Liver (tissue), 9 donors: Measurements from ENCODE around the gene LENEP. TPM values are rescaled to one million over a fixed set of nuclear protein-coding genes. Genes with fewer than 3 reads are reported as not detected.

ENCODE experiments used
- DNase-seq: peaks from one replicate; pipeline ENCODE4 v3.0.0-alpha.2; 2017; ENCODE audit warnings: low spot score
- H3K27ac ChIP-seq, 2 donors: one replicate each; pipeline ENCODE4 v1.7.0; 2013; ENCODE audit warnings: inconsistent platforms in 2 of 2, low read length in 2 of 2, control low read depth in 1 of 2, low read depth in 1 of 2, mild to moderate bottlenecking in 1 of 2
- H3K27me3 ChIP-seq, 4 donors: one replicate each; pipeline versions ENCODE4 v1.6.1 to v1.7.0; 2013; ENCODE audit warnings: low read length in 3 of 4, inconsistent platforms in 1 of 4, mild to moderate bottlenecking in 1 of 4, moderate library complexity in 1 of 4; ENCODE audit not compliant: control insufficient read depth in 4 of 4, insufficient read depth in 4 of 4
- H3K36me3 ChIP-seq, 4 donors: one replicate each; pipeline versions ENCODE4 v1.6.1 to v1.7.0; 2013; ENCODE audit warnings: low read length in 3 of 4, mild to moderate bottlenecking in 3 of 4, low read depth in 1 of 4, moderate library complexity in 1 of 4; ENCODE audit not compliant: control insufficient read depth in 4 of 4, insufficient read depth in 3 of 4
- H3K4me1 ChIP-seq, 4 donors: one replicate each; pipeline versions ENCODE4 v1.6.1 to v1.7.0; 2013; ENCODE audit warnings: low read length in 3 of 4, mild to moderate bottlenecking in 3 of 4, moderate library complexity in 1 of 4; ENCODE audit not compliant: control insufficient read depth in 4 of 4, insufficient read depth in 4 of 4
- H3K4me3 ChIP-seq, 3 donors: one replicate each; pipeline versions ENCODE4 v1.6.1 to v1.7.0; 2013; ENCODE audit warnings: low read length in 3 of 3, control low read depth in 1 of 3, low read depth in 1 of 3, mild to moderate bottlenecking in 1 of 3
- H3K9ac ChIP-seq, 2 donors: one replicate each; pipeline ENCODE4 v1.7.0; 2013; ENCODE audit warnings: low read length in 2 of 2, mild to moderate bottlenecking in 2 of 2, moderate library complexity in 2 of 2, control low read depth in 1 of 2, low read depth in 1 of 2
- H3K9me3 ChIP-seq, 4 donors: one replicate each; pipeline versions ENCODE4 v1.6.1 to v1.7.0; 2013; ENCODE audit warnings: low read length in 3 of 4; ENCODE audit not compliant: control insufficient read depth in 4 of 4
- EGR1 ChIP-seq, 2 donors: IDR thresholded peaks; 2 replicates each; pipeline ENCODE4 v1.6.1; 2016 to 2018; ENCODE audit warnings: antibody characterized with exemption in 2 of 2, low read depth in 2 of 2
- FOXA1 ChIP-seq: IDR thresholded peaks from 2 replicates; pipeline ENCODE4 v1.6.1; 2016; ENCODE audit warnings: antibody characterized with exemption
- FOXA2 ChIP-seq: IDR thresholded peaks from 2 replicates; pipeline ENCODE4 v1.6.1; 2016; ENCODE audit warnings: antibody characterized with exemption
- GABPA ChIP-seq, 2 donors: IDR thresholded peaks in 1 of 2; conservative IDR thresholded peaks in 1 of 2; 2 replicates each; pipeline ENCODE4 v1.6.1; 2016; ENCODE audit warnings: antibody characterized with exemption in 2 of 2, mild to moderate bottlenecking in 1 of 2, moderate library complexity in 1 of 2
- HNF4A ChIP-seq, 2 donors: conservative IDR thresholded peaks; 2 replicates each; pipeline ENCODE4 v1.6.1; 2016; ENCODE audit warnings: antibody characterized with exemption in 2 of 2, mild to moderate bottlenecking in 2 of 2
- HNF4G ChIP-seq: IDR thresholded peaks from 2 replicates; pipeline ENCODE4 v1.6.1; 2016; ENCODE audit warnings: antibody characterized with exemption
- JUND ChIP-seq, 2 donors: IDR thresholded peaks; 2 replicates each; pipeline ENCODE4 v1.6.1; 2016; ENCODE audit warnings: antibody characterized with exemption in 2 of 2
- NR2F2 ChIP-seq: IDR thresholded peaks from 2 replicates; pipeline ENCODE4 v1.6.1; 2016; ENCODE audit warnings: antibody characterized with exemption
- RAD21 ChIP-seq, 2 donors: IDR thresholded peaks; 2 replicates each; pipeline ENCODE4 v1.6.1; 2016; ENCODE audit warnings: antibody characterized with exemption in 2 of 2, mild to moderate bottlenecking in 2 of 2
- RXRA ChIP-seq, 2 donors: IDR thresholded peaks; 2 replicates each; pipeline ENCODE4 v1.6.1; 2017 to 2018; ENCODE audit warnings: antibody characterized with exemption in 2 of 2, mild to moderate bottlenecking in 1 of 2
- SP1 ChIP-seq: IDR thresholded peaks from 2 replicates; pipeline ENCODE4 v1.6.1; 2018; ENCODE audit warnings: antibody characterized with exemption, mild to moderate bottlenecking
- TAF1 ChIP-seq: conservative IDR thresholded peaks from 2 replicates; pipeline ENCODE4 v1.6.1; 2016; ENCODE audit warnings: antibody characterized with exemption, mild to moderate bottlenecking
- YY1 ChIP-seq: IDR thresholded peaks from 2 replicates; pipeline ENCODE4 v1.6.1; 2016; ENCODE audit warnings: antibody characterized with exemption, mild to moderate bottlenecking
- WGBS: extraction: QIAGEN DNeasy Blood & Tissue Kit; methylation state at CpG from one replicate; pipeline ENCODE4 v1.1.7; 2013; 5-methylcytosine and 5-hydroxymethylcytosine counted together
- polyA plus RNA-seq, 2 donors: library from polyadenylated mRNA; stranded (reverse) in 1 of 2; unstranded in 1 of 2; fragments of 200-250 nt in 1 of 2; fragments of >200 nt in 1 of 2; fragmentation: Nextera tagmentation in 1 of 2; extraction: Ambion mirVana in 1 of 2; gene quantifications; one replicate each; pipeline versions ENCODE4 v1.2.1 to v1.2.3, GENCODE V29; 2013 to 2015
- total RNA-seq, 2 donors: library from RNA; depleted of rRNA; stranded (reverse); fragments of >200 nt; gene quantifications; one replicate each; pipeline ENCODE4 v1.2.3, GENCODE V29; 2014
- TF ChIP-seq, protein P1 (sequence below): IDR thresholded peaks from 2 replicates; pipeline ENCODE4 v1.6.1; 2016; ENCODE audit warnings: antibody characterized with exemption, mild to moderate bottlenecking
- TF ChIP-seq, protein P2 (sequence below): IDR thresholded peaks from 2 replicates; pipeline ENCODE4 v1.6.1; 2016; ENCODE audit warnings: antibody characterized with exemption
- TF ChIP-seq, protein P3 (sequence below): IDR thresholded peaks from 2 replicates; pipeline ENCODE4 v1.6.1; 2016; ENCODE audit warnings: antibody characterized with exemption
- TF ChIP-seq, protein P4 (sequence below): fragments of 150-350 bp; IDR thresholded peaks from 2 replicates; pipeline ENCODE4 v1.5.1; 2017; ENCODE audit warnings: improper control_type of control experiment, low read depth, low read length; ENCODE audit not compliant: missing input control
- TF ChIP-seq, protein P5 (sequence below): IDR thresholded peaks from 2 replicates; pipeline ENCODE4 v1.6.1; 2016; ENCODE audit warnings: antibody characterized with exemption
- donor health status: healthy.
- donor health status: healthy.
- donor health status: healthy.
- donor health status: healthy.
- donor health status: healthy.

LENEP gene
- total and polyA plus RNA-seq, 4 donors, result 0.42 TPM; not detected in 3

DNA sequence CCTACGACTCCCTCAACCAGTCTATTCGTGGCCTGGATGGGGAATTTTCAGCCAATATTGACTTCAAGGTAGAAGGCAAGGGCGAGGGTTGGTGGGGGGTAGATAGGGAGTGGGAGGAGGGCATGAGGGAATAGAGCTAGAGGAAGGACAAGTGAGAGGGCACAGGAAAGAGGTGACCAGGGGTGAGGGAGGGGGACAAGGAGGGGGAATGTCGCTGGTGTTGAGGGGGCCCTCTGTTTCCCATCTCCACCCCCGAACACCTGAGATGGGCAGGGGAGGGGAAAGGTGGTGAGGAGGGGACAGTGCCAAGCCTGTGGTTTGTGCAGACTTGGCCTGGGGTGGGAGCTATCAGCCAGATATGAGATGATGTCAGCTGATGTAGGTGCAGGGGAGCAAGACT lies 49.4 kb downstream of the LENEP start:
- Histone ChIP-seq H3K4me3 (no peak overlapping the region), H3K27ac (no peak overlapping the region), H3K4me1 (peaks cover 10 to 43% (median 34%) of the 10 kb centered on the region in 4 donors), H3K9ac (no peak overlapping the region), H3K9me3 (no peaks in the 10 kb centered on the region), H3K36me3 (no peaks in the 10 kb centered on the region), H3K27me3 (no peaks in the 10 kb centered on the region)
- no peak for DNase-seq
- 88% methylated on average over 5 of the region's 5 CpGs for WGBS
- TF ChIP-seq, protein P1, sequence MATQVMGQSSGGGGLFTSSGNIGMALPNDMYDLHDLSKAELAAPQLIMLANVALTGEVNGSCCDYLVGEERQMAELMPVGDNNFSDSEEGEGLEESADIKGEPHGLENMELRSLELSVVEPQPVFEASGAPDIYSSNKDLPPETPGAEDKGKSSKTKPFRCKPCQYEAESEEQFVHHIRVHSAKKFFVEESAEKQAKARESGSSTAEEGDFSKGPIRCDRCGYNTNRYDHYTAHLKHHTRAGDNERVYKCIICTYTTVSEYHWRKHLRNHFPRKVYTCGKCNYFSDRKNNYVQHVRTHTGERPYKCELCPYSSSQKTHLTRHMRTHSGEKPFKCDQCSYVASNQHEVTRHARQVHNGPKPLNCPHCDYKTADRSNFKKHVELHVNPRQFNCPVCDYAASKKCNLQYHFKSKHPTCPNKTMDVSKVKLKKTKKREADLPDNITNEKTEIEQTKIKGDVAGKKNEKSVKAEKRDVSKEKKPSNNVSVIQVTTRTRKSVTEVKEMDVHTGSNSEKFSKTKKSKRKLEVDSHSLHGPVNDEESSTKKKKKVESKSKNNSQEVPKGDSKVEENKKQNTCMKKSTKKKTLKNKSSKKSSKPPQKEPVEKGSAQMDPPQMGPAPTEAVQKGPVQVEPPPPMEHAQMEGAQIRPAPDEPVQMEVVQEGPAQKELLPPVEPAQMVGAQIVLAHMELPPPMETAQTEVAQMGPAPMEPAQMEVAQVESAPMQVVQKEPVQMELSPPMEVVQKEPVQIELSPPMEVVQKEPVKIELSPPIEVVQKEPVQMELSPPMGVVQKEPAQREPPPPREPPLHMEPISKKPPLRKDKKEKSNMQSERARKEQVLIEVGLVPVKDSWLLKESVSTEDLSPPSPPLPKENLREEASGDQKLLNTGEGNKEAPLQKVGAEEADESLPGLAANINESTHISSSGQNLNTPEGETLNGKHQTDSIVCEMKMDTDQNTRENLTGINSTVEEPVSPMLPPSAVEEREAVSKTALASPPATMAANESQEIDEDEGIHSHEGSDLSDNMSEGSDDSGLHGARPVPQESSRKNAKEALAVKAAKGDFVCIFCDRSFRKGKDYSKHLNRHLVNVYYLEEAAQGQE, result no peak
- TF ChIP-seq HNF4A (conservative IDR thresholded peaks at IDR 0.05) (no peak), NR2F2 (no peak), FOXA1 (no peak), RXRA (IDR thresholded peaks at IDR 0.05) (no peak), YY1 (no peak), GABPA (IDR thresholded peaks at IDR 0.05 in 1 of 2, conservative IDR thresholded peaks at IDR 0.05 in 1 of 2) (no peak), RAD21 (IDR thresholded peaks at IDR 0.05) (no peak), HNF4G (no peak), FOXA2 (no peak), SP1 (no peak), TAF1 (no peak), EGR1 (IDR thresholded peaks at IDR 0.05; ENCODE audit: low read depth in 2 of 2) (no peak)
- TF ChIP-seq, protein P2, sequence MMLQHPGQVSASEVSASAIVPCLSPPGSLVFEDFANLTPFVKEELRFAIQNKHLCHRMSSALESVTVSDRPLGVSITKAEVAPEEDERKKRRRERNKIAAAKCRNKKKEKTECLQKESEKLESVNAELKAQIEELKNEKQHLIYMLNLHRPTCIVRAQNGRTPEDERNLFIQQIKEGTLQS, result no peak
- TF ChIP-seq, protein P3, sequence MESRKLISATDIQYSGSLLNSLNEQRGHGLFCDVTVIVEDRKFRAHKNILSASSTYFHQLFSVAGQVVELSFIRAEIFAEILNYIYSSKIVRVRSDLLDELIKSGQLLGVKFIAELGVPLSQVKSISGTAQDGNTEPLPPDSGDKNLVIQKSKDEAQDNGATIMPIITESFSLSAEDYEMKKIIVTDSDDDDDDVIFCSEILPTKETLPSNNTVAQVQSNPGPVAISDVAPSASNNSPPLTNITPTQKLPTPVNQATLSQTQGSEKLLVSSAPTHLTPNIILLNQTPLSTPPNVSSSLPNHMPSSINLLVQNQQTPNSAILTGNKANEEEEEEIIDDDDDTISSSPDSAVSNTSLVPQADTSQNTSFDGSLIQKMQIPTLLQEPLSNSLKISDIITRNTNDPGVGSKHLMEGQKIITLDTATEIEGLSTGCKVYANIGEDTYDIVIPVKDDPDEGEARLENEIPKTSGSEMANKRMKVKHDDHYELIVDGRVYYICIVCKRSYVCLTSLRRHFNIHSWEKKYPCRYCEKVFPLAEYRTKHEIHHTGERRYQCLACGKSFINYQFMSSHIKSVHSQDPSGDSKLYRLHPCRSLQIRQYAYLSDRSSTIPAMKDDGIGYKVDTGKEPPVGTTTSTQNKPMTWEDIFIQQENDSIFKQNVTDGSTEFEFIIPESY, result no peak
- TF ChIP-seq, protein P4, sequence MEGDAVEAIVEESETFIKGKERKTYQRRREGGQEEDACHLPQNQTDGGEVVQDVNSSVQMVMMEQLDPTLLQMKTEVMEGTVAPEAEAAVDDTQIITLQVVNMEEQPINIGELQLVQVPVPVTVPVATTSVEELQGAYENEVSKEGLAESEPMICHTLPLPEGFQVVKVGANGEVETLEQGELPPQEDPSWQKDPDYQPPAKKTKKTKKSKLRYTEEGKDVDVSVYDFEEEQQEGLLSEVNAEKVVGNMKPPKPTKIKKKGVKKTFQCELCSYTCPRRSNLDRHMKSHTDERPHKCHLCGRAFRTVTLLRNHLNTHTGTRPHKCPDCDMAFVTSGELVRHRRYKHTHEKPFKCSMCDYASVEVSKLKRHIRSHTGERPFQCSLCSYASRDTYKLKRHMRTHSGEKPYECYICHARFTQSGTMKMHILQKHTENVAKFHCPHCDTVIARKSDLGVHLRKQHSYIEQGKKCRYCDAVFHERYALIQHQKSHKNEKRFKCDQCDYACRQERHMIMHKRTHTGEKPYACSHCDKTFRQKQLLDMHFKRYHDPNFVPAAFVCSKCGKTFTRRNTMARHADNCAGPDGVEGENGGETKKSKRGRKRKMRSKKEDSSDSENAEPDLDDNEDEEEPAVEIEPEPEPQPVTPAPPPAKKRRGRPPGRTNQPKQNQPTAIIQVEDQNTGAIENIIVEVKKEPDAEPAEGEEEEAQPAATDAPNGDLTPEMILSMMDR, result no peak
- TF ChIP-seq, protein P5, sequence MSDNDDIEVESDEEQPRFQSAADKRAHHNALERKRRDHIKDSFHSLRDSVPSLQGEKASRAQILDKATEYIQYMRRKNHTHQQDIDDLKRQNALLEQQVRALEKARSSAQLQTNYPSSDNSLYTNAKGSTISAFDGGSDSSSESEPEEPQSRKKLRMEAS, result no peak

DNA sequence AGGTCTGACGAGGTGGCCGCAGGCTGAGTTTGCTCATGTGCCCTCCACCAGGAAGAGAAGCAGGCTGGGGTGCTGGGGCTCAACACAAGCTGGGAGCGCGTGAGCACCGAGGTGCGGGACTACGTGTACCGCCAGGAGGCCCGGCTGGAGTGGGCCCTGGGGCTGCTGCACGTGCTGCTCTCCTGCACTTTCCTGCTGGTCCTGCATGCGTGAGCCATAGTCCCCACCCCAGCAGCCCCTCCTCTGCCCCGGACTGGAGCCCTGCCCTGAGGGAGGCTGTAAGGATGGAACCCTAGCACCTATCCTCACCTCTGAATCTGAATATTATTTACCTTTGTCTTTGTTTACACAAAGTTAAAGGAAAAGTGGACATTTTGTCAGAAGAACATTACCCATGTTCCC lies 49.9 kb downstream of the LENEP start:
- H3K27me3 ChIP-seq, result no peaks in the 10 kb centered on the region
- peak overlapping the region; percentile 10 to 81 for H3K27ac ChIP-seq
- no peaks in the 10 kb centered on the region for H3K9me3 ChIP-seq
- DNase-seq, result no peak
- 54% methylated on average over 12 of the region's 12 CpGs for WGBS
- H3K36me3 ChIP-seq, result no peaks in the 10 kb centered on the region
- H3K4me1 ChIP-seq, result peaks cover 13 to 45% (median 34%) of the 10 kb centered on the region in 4 donors
- no peak overlapping the region for H3K4me3 ChIP-seq
- peak overlapping the region in 1 of 2 donors; percentile 42 for H3K9ac ChIP-seq
- no peak for TF ChIP-seq SP1
- TF ChIP-seq FOXA1, result peak; percentile 43
- no peak for TF ChIP-seq JUND (IDR thresholded peaks at IDR 0.05)
- TF ChIP-seq RXRA (IDR thresholded peaks at IDR 0.05), result no peak
- TF ChIP-seq, protein P1, result no peak
- peak; percentile 58 for TF ChIP-seq FOXA2
- TF ChIP-seq NR2F2, result no peak
- TF ChIP-seq, protein P2, result no peak
- TF ChIP-seq, protein P3, result no peak
